Effector CD4-positive, alpha-beta T cell (primary cell): ENCODE results near the gene ZNF654.
"Not testable (repeated sequence)": the region's sequence is repeated elsewhere in the genome, so short reads cannot be mapped to it uniquely, and the experiment has no call there.

Source experiments
- DNase-seq: peaks from one replicate; pipeline ENCODE4 v3.0.0-alpha.2; 2020
- total RNA-seq: gene quantifications from one replicate; lab custom pipeline; 2026; lab: John Stamatoyannopoulos, UW

The ZNF654 gene
- 41.7 reads per million, percentile 64 among the genes with 10 or more reads in this experiment for total RNA-seq

DNA sequence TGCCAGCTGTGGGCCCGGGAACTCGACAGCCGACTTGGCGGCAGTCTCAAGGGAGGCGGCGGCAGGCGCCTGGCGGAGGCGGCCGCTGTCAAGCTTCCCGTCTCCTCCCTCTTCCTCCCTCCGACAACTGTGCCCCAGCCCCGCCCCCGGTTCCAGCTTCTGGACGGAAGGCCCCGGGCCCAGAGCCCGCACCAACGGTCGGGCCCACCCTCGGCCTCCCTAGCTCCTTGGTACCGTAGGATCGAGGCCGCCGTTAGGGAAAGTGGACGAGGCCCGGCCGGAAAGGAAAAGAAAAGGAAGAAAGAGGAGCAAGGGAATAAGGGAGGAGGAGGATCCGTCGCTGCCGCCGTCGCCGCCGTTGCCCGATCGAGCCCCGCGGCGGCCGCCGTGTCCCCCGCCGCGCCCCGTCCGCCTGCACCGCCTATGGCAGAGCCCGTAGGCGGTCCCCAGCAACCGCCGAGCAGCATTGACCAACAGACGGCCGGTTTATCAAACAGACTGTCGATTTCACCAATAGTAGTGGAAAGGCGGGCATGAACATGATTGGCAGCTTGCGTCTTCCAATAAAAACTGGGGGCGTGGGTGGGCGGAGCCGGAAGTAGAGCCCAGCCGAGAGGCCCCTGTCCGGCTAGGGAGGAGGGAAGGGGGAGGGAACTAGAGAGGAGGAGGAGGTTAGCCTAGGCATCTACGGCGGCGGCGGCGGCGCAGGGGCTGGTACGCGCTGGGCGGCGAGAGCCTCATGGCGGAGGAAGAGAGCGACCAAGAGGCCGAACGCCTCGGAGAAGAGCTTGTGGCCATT is at the start of gene ZNF654, which contains the start of gene CGGBP1:
Gene ZNF654 (plus strand): TSS at position 675 of the 799 bp plus-strand sequence. CDS start 65 bp downstream, at position 740.
Gene CGGBP1 (minus strand): TSS at position 425 of the 799 bp plus-strand sequence. CDS start 3,029 bp downstream, outside the sequence.
- peak; percentile 97 for DNase-seq

DNA sequence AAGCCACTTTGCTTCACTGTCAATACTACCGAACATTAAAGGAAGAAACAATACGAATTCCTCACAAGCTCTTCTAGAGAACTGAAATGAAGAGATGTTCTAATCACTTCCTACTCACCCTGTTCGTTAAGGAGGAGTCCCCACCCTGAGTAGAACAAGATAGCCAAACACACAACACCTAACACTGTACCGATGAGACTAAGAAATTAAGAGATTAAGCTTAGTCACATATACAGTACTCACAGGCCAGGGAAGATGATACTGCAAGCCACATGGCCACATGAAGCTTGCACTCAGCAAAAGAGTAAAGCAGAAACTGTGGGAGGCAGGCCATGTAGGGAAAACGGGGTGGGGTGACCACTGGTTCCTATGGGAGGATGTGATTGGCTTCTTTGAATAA is 48.2 kb upstream of the ZNF654 start:
- no peak for DNase-seq

- DNase-seq, result no peak
Observed at GRCh38 chr3:88013592-88013991, 45.5 kb upstream of the ZNF654 start.

DNA sequence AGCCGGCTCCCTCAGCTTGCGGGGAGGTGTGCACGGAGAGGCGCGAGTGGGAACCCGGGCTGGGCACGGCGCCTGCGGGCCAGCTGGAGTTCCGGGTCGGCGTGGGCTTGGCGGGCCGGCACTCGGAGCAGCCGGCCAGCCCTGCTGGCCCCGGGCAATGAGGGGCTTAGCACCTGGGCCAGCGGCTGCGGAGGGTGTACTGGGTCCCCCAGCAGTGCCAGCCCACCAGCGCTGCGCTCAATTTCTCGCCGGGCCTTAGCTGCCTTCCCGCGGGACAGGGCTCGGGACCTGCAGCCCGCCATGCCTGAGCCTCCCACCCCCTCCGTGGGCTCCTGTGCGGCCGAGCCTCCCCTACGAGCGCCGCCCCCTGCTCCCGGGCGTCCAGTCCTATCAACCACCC is 43.4 kb upstream of the ZNF654 start:
- DNase-seq, result not testable (repeated sequence)

- no peak for DNase-seq
Observed at GRCh38 chr3:88019024-88019423, 40.0 kb upstream of the ZNF654 start.

DNA sequence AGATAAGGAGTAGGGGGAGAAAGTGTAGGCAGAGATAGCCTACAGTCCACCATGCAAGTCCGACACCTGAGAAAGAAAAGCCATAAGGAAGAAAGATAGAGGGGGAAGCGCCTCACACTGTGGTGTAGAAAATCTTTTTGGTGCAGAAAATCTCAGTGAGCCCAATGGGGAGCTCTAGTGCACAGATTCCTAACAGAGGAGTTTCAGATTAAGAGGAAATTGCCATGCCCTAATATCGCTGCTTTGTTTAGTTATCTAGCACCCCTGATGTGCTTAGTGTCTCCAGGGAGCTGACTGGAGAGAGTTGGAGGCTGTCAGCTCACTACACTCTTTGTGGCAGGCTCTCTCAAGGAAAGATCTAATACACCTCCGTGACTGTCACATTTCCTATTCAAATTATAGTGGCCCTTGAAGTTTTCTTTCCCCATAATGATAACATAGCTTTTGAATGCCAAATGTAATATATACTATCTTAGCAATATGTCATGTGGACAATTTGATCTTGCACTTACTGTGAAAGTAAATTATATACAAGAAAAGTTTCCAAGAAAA is 34.0 kb upstream of the ZNF654 start:
- no peak for DNase-seq

DNA sequence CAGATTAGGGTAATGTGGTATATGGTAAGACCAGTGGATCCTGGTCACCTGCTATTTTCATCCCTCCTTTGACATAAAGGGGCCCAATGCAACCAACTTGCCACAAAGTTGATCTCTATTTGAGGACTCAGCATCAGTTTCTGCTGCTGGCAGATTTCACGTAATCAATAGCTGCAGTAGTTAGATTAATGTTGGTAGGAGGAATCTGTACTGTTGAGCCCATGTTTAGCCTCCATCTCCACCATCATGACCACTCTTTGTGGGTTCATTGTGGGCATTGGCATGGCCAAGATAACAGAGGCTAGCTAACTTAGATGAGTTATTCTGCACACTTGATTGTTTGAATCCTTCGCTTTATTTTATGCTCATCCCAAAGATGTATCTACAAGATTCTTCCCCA is 30.2 kb upstream of the ZNF654 start:
- no peak for DNase-seq

- DNase-seq, result no peak
Observed at GRCh38 chr3:88030210-88030609, 28.8 kb upstream of the ZNF654 start.

GRCh38 chr3:88031642-88032077 is 27.4 kb upstream of the ZNF654 start:
- no peak for DNase-seq

DNA sequence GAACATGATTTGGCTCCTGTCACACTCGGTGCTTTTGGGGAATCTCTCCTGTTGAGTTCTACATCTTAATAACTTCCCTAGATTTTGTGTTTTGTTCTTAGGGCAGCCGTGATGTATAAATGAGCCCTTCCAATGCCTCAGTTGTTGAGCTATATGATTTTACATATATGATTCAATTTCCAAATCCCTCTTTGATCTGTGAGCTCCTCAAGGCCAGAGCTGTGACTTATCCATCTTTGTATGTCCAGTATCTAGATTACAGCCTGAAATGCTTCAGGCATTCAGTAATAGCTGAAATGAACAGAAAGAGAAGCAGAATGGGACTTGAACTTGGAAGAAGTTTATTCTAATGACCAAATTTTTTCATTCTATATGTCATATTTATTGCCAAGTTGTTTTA is 26.8 kb upstream of the ZNF654 start:
- DNase-seq, result no peak

GRCh38 chr3:88033079-88033478 is 26.0 kb upstream of the ZNF654 start:
- DNase-seq, result no peak

GRCh38 chr3:88033808-88034207 is 25.2 kb upstream of the ZNF654 start:
- DNase-seq, result no peak

- no peak for DNase-seq
Observed at GRCh38 chr3:88034491-88035275, 24.4 kb upstream of the ZNF654 start.

- DNase-seq, result no peak
Observed at GRCh38 chr3:88036221-88036620, 22.8 kb upstream of the ZNF654 start.

DNA sequence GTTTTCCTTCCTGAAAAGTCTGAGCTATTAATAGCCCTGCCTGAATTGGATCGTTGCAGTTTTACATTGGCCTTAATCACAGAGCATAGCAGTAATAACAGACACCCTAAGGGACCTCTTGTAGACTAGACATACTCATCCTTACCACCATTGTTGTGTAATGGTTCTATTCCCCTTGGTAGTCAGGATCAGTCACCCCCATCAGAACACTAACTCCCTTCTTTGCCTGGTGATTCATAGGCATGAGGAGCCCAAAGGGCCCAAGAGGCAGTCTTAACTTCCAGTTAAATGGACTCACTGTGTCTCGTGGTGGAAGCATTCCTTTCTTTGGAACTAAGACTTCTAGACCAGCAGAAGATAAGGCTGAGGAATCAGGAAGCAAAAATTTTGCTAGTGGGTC is 20.5 kb upstream of the ZNF654 start:
- DNase-seq, result no peak

GRCh38 chr3:88040529-88040928 is 18.5 kb upstream of the ZNF654 start:
- DNase-seq, result no peak

DNA sequence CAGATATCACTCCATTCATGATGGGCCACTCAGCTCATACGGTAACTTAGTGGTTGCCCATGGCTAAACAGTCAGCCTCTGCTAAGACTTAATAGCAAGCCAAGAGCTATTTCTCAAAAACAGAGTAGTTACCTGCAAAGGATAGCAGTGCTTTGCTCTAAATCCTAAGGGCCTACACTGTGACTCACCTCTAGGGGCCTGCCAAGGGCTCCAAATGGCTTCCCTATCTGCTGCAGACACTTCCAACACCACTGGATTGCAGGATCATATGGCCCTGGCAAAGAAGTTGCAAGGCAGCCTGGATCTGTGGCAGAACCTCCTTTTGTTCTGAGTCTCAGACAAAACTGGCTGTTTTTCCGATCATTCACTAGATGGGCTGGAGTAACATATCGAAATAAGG is 18.1 kb upstream of the ZNF654 start:
- no peak for DNase-seq

DNA sequence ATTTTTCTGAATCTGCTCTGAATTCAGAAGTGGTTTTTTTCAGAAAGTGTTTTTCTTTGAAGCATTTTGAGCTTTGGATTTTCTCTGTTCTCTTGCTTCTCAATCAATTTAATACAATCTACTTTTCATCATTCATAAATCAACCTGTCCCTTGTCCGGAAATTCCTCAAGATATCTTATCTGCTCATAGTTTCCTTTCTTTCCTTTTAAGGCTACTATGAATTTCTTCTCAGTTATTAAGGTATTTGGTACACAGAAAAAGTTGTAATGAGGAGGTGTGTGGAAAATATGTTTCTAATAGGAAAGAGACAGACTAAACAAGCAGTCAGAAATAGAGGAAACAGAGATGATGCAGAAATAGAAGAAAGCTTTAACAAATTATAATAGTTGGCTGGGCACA is 14.6 kb upstream of the ZNF654 start:
- DNase-seq, result no peak

DNA sequence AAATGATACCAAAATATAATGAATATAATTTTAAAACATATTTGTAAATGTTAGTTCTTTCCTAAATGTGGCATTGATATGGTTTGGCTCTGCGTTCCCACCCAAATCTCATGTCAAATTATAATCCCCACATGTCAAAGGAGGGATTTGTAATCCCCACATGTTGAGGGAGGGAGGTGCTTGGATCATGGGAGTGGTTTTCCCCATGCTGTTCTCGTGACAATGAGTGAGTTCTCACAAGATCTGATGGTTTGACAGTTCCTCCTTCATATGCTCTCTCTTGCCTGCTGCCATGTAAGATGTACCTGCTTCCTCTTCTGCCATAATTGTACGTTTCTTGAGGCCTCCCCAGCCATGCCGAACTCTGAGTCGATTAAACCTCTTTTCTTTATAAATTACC is 12.3 kb upstream of the ZNF654 start:
- no peak for DNase-seq

GRCh38 chr3:88057630-88058305 is 1.3 kb upstream of the ZNF654 start:
- no peak for DNase-seq

DNA sequence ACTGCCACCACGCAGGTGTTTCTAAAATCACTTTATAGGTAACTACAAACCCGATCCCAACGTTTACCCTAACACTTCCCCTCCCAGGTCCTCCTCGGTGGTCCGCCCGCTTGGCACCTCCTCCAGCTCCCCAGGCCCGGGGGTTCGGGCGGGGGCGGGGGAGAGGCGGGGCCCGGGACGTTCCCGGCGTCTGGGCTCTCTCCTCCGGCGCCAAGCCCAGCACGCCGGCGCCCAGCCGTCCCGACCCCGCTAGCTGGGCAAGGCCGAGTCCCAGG is 812 bp upstream of the ZNF654 start:
- no peak for DNase-seq

DNA sequence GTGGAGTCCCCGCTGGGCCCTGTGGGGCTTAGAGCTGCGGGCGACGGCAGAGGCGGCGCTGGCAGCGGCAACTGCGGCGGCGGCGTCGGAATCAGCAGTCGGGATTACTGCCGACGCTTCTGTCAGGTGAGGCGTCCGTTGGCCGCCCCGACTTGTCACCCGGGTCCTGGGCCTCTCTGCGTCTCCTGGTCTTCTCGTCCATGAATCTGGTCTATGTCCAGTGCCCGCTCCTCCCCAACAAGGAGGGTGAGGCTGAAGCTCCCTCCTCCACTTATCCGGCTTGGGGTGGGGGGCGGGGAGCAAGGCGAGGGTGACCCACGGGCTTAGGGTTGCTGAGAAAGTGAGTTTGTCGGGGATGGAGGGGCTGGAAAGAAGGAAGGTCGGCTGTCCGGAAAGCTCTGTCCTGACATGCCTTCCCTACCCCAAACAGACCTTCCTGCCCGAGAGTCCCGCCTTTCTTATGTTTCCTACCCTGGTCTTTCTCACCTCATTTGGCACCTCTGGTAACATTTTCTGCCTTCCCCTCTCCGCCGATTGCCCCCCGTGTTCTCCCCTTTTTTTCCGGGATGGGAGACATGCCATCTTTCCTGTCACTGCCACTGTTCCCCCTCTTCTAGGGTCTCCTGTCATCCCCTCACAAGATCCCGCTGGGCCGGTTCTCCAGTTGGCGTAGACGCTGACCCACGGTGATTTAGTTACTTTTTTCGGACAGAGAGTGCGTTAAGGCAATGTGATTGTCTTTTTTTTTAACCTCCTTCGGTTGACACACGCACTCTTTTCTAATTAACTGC is 520 bp downstream of the ZNF654 start:
- DNase-seq, result no peak
